Transverse colon (tissue), 4 donors: ENCODE results near the gene NR1D1. TPM values are rescaled to one million over a fixed set of nuclear protein-coding genes. Genes with fewer than 3 reads are reported as not detected.

ENCODE experiments used
- DNase-seq: peaks from one replicate; pipeline ENCODE4 v3.0.0-alpha.2; 2019
- H3K27ac ChIP-seq, 4 donors: fragments of 200-600 bp; sonication (generic); 2 replicates each; pipeline ENCODE4 v1.5.1; 2016 to 2018; ENCODE audit warnings: inconsistent platforms in 4 of 4
- H3K27me3 ChIP-seq: fragments of 200-600 bp; sonication (generic); 2 replicates; pipeline ENCODE4 v1.5.1; 2017; ENCODE audit warnings: inconsistent platforms
- H3K36me3 ChIP-seq, 4 donors: fragments of 200-600 bp; sonication (generic); 2 replicates each; pipeline ENCODE4 v1.5.1; 2017 to 2019; ENCODE audit warnings: inconsistent platforms in 4 of 4
- H3K4me1 ChIP-seq, 4 donors: fragments of 200-600 bp; sonication (generic); 2 replicates each; pipeline ENCODE4 v1.5.1; 2017 to 2020; ENCODE audit warnings: inconsistent platforms in 4 of 4
- H3K4me3 ChIP-seq, 4 donors: fragments of 200-600 bp; sonication (generic); 1 replicate in 1 of 4; 2 replicates in 3 of 4; pipeline versions ENCODE4 v1.5.1 to v1.6.1; 2017 to 2019; ENCODE audit warnings: inconsistent platforms in 4 of 4
- H3K9me3 ChIP-seq, 2 donors: fragments of 200-600 bp; sonication (generic); 2 replicates each; pipeline ENCODE4 v1.5.1; 2017 to 2019; ENCODE audit warnings: inconsistent platforms in 2 of 2
- CTCF ChIP-seq, 5 experiments: fragments of 200-600 bp in 3 of 5; fragments of 450-650 bp in 2 of 5; sonication (generic) in 3 of 5; IDR thresholded peaks; 1 replicate in 2 of 5; 2 replicates in 3 of 5; pipeline ENCODE4 v1.5.1; 2016 to 2017; ENCODE audit warnings: antibody characterized with exemption in 5 of 5, inconsistent platforms in 3 of 5, mild to moderate bottlenecking in 2 of 5, moderate library complexity in 1 of 5
- EP300 ChIP-seq: sonication (generic); formaldehyde crosslinking; IDR thresholded peaks from one replicate; pipeline ENCODE4 v1.6.1; 2017; ENCODE audit warnings: antibody characterized with exemption, low read depth
- POLR2A ChIP-seq: fragments of 450-650 bp; IDR thresholded peaks from one replicate; pipeline ENCODE4 v1.6.1; 2016; ENCODE audit warnings: antibody characterized with exemption, mild to moderate bottlenecking, moderate library complexity
- POLR2AphosphoS5 ChIP-seq, 3 donors: sonication (generic); formaldehyde crosslinking; IDR thresholded peaks; one replicate each; pipeline ENCODE4 v1.6.1; 2016; ENCODE audit warnings: antibody characterized with exemption in 3 of 3
- WGBS, 2 donors: methylation state at CpG; one replicate each; pipeline ENCODE4 v1.1.5; 2018; ENCODE audit warnings: low coverage in 1 of 2; 5-methylcytosine and 5-hydroxymethylcytosine counted together
- in situ Hi-C, 4 donors: fragments of 200-750 bp; cut with MboI; loops; one replicate each; pipeline versions ENCODE4 v1.15.0 to v1.15.1; 2017; ENCODE audit warnings: low sequenced_read_pairs in 3 of 4, low pct_ligation_motif_present in 1 of 4, low pct_unique_long_range_greater_than_20kb in 1 of 4
- intact Hi-C: fragments of 100-400 bp; cut with DNase I; formaldehyde crosslinking; loops from one replicate; pipeline ENCODE4 v1.15.1; 2023; ENCODE audit warnings: low total_unique reads
- total RNA-seq, 4 donors: library from RNA; depleted of rRNA; stranded (reverse); fragments of >200 nt; gene quantifications; one replicate each; pipeline ENCODE4 v1.1.0, GENCODE V29; 2016

NR1D1 gene
- total RNA-seq, 4 donors from 2014 or later = 4.8 to 18.0 (median 7.3) TPM

- H3K27ac ChIP-seq = peak overlapping the region; percentile 93 to 99 (median 96)
- no peak overlapping the region for H3K4me3 ChIP-seq
- DNase-seq = no peak
- intact Hi-C loops (loop anchor here (5.0 kb wide), 1 partner anchor 37 kb away; no protein-coding TSS in a partner anchor), in situ Hi-C loops (no loop called here)
- TF ChIP-seq EP300 (no peak), CTCF (IDR thresholded peaks at IDR 0.05) (peak in 1 of 5 experiments; percentile 24)
- 72% methylated on average over 5 to 9 of the region's 9 CpGs for WGBS, 2 donors
- H3K4me1 ChIP-seq = peaks cover 90 to 98% (median 96%) of the 10 kb centered on the region in 4 donors
- no peaks in the 10 kb centered on the region for H3K9me3 ChIP-seq
- H3K27me3 ChIP-seq = no peaks in the 10 kb centered on the region
- H3K36me3 ChIP-seq = no peaks in the 10 kb centered on the region
Observed at GRCh38 chr17:40108970-40109824, 8.8 kb upstream of the NR1D1 start.

GRCh38 chr17:40107522-40108174 is 7.3 kb upstream of the NR1D1 start:
- no peaks in the 10 kb centered on the region for H3K9me3 ChIP-seq
- 45% methylated on average over 5 of the region's 5 CpGs; no CpG with 5 or more reads in 1 of the 2 donors for WGBS, 2 donors
- in situ Hi-C loops = no loop called here
- peak overlapping the region; percentile 93 to 99 (median 96) for H3K27ac ChIP-seq
- TF ChIP-seq CTCF (IDR thresholded peaks at IDR 0.05) = peak in 2 of 5 experiments; percentile 9 to 22
- TF ChIP-seq POLR2A = no peak
- peaks cover 95 to 100% (median 98%) of the 10 kb centered on the region in 4 donors for H3K4me1 ChIP-seq
- no peaks in the 10 kb centered on the region for H3K36me3 ChIP-seq
- intact Hi-C loops = loop anchor here (5.0 kb wide), 1 partner anchor 35 kb away; no protein-coding TSS in a partner anchor
- no peaks in the 10 kb centered on the region for H3K27me3 ChIP-seq
- DNase-seq = no peak
- H3K4me3 ChIP-seq = no peak overlapping the region

GRCh38 chr17:40106760-40107521 is 6.6 kb upstream of the NR1D1 start:
- Histone ChIP-seq H3K27me3 (no peaks in the 10 kb centered on the region), H3K4me1 (peaks cover 91 to 100% (median 98%) of the 10 kb centered on the region in 4 donors), H3K4me3 (no peak overlapping the region), H3K36me3 (no peaks in the 10 kb centered on the region), H3K9me3 (no peaks in the 10 kb centered on the region), H3K27ac (peak overlapping the region; percentile 93 to 99 (median 96))
- intact Hi-C loops (loop anchor here (5.0 kb wide), 1 partner anchor 35 kb away; no protein-coding TSS in a partner anchor), in situ Hi-C loops (no loop called here)
- WGBS, 2 donors = 40 to 61% methylated on average over 9 to 20 of the region's 20 CpGs
- no peak for DNase-seq
- TF ChIP-seq POLR2AphosphoS5 (IDR thresholded peaks at IDR 0.05) = no peak

GRCh38 chr17:40105861-40106759 is 5.7 kb upstream of the NR1D1 start:
- in situ Hi-C loops = no loop called here
- H3K27ac ChIP-seq = peak overlapping the region; percentile 93 to 99 (median 96)
- WGBS, 2 donors = 77 to 80% methylated on average over 1 to 5 of the region's 5 CpGs
- H3K4me3 ChIP-seq = no peak overlapping the region
- no peaks in the 10 kb centered on the region for H3K9me3 ChIP-seq
- TF ChIP-seq POLR2A (no peak), CTCF (IDR thresholded peaks at IDR 0.05) (no peak), POLR2AphosphoS5 (IDR thresholded peaks at IDR 0.05) (no peak), EP300 (no peak)
- H3K36me3 ChIP-seq = no peaks in the 10 kb centered on the region
- peaks cover 91 to 100% (median 98%) of the 10 kb centered on the region in 4 donors for H3K4me1 ChIP-seq
- intact Hi-C loops = loop anchor here (5.0 kb wide), 1 partner anchor 34 kb away; no protein-coding TSS in a partner anchor
- no peaks in the 10 kb centered on the region for H3K27me3 ChIP-seq
- DNase-seq = no peak
